ENCODE data around the gene COL4A6. TPM values are rescaled to one million over a fixed set of nuclear protein-coding genes. Genes with fewer than 3 reads are reported as not detected.

Gene COL4A6
- total RNA-seq, 2 donors from 2014 or later: not detected

GRCh38 chrX:108224727-108225621 lies 213.2 kb downstream of the COL4A6 start:
- no peak for ATAC-seq
- DNase-seq: no peak
- H3K36me3 Mint-ChIP-seq (ENCODE audit: low read depth): no peaks in the 10 kb centered on the region
- no peaks in the 10 kb centered on the region for H3K27me3 Mint-ChIP-seq
- H3K4me1 Mint-ChIP-seq: peaks cover 3% of the 10 kb centered on the region
- H3K4me3 Mint-ChIP-seq: peak overlapping the region; percentile 47
- no peaks in the 10 kb centered on the region for H3K9me3 ChIP-seq (ENCODE audit: control insufficient read depth, low read length, poor library complexity, severe bottlenecking)
- H3K27ac Mint-ChIP-seq: no peak overlapping the region

DNA sequence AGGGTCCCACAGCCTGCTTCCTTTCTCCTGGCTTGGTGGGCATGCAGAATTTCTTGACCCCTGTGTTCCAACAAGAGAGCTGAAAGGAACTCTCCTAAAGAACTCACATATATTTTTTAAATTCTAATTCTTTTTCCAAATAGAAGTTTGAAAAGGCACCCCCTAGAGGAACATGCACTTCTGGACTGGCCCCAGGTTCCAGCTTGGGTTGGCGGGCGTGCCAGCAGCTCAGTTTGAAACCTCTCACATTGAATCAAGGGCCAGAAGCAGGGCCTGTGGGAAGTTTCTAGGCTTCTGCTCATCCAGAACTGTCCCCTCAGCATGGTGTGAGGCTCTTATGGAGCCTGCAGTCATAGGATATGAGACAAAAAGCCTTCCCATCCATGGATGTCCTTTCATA lies 214.0 kb downstream of the COL4A6 start:
- no peaks in the 10 kb centered on the region for H3K36me3 Mint-ChIP-seq (ENCODE audit: low read depth)
- H3K4me3 Mint-ChIP-seq: no peak overlapping the region
- H3K27ac Mint-ChIP-seq: no peak overlapping the region
- H3K4me1 Mint-ChIP-seq: peaks cover 3% of the 10 kb centered on the region
- H3K9me3 ChIP-seq (ENCODE audit: control insufficient read depth, low read length, poor library complexity, severe bottlenecking): no peaks in the 10 kb centered on the region
- no peak for ATAC-seq
- DNase-seq: no peak
- H3K27me3 Mint-ChIP-seq: no peaks in the 10 kb centered on the region

GRCh38 chrX:108223585-108223984 lies 214.6 kb downstream of the COL4A6 start:
- no peak overlapping the region for H3K4me3 Mint-ChIP-seq

GRCh38 chrX:108221301-108221864 lies 216.8 kb downstream of the COL4A6 start:
- no peak for DNase-seq
- H3K27me3 Mint-ChIP-seq: no peaks in the 10 kb centered on the region
- no peak overlapping the region for H3K27ac Mint-ChIP-seq
- peaks cover 3% of the 10 kb centered on the region for H3K4me1 Mint-ChIP-seq
- no peak for ATAC-seq
- no peaks in the 10 kb centered on the region for H3K36me3 Mint-ChIP-seq (ENCODE audit: low read depth)
- no peak overlapping the region for H3K4me3 Mint-ChIP-seq
- H3K9me3 ChIP-seq (ENCODE audit: control insufficient read depth, low read length, poor library complexity, severe bottlenecking): no peaks in the 10 kb centered on the region

More at GRCh38 chrX:108223585-108223984, 214.6 kb downstream of the COL4A6 start:
- DNase-seq (no peak), ATAC-seq (no peak)
- H3K4me1 Mint-ChIP-seq: peaks cover 3% of the 10 kb centered on the region
- H3K9me3 ChIP-seq (ENCODE audit: control insufficient read depth, low read length, poor library complexity, severe bottlenecking): no peaks in the 10 kb centered on the region
- H3K36me3 Mint-ChIP-seq (ENCODE audit: low read depth): no peaks in the 10 kb centered on the region
- H3K27ac Mint-ChIP-seq: no peak overlapping the region
- no peaks in the 10 kb centered on the region for H3K27me3 Mint-ChIP-seq

DNA sequence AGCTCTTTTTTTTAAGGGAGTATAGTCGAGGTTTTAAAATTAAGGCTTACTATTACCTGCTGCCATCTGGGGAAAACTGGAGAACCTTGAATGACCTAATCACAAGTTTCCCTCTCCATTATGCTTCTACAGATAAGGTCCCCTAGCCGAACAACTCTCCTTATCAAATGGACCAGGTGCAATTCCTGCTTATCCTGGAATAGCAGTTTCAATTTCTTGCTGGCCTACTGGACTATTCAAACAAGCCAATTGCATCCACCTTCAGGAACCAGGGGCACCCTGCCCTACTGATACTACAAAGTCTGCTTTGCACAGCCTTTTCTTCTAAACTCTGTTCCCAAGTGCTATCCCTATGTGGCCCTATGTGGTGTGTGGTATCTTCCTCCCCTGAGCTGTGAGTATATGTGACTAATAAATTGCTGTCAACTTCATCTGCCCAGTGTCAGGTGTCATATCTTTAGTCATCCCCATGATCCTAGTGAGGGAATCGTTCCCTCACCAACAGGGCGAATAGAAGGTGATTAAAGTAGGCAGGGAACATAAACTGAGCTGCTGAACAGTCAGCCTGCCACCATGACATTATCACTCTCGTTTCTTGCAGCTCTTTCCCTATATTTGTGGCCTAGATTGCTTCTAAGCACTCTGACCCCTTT lies 218.1 kb downstream of the COL4A6 start:
- Mint-ChIP-seq H3K4me1 (peaks cover 3% of the 10 kb centered on the region), H3K36me3 (ENCODE audit: low read depth) (no peaks in the 10 kb centered on the region), H3K27me3 (no peaks in the 10 kb centered on the region), H3K27ac (no peak overlapping the region), H3K4me3 (no peak overlapping the region)
- ATAC-seq (no peak), DNase-seq (no peak)
- no peaks in the 10 kb centered on the region for H3K9me3 ChIP-seq (ENCODE audit: control insufficient read depth, low read length, poor library complexity, severe bottlenecking)

GRCh38 chrX:108217876-108218275 lies 220.3 kb downstream of the COL4A6 start:
- Mint-ChIP-seq H3K4me3 (no peak overlapping the region), H3K27me3 (no peaks in the 10 kb centered on the region), H3K27ac (no peak overlapping the region), H3K4me1 (no peaks in the 10 kb centered on the region), H3K36me3 (ENCODE audit: low read depth) (no peaks in the 10 kb centered on the region)
- DNase-seq (no peak), ATAC-seq (no peak)
- no peaks in the 10 kb centered on the region for H3K9me3 ChIP-seq (ENCODE audit: control insufficient read depth, low read length, poor library complexity, severe bottlenecking)

GRCh38 chrX:108216919-108217571 lies 221.2 kb downstream of the COL4A6 start:
- ATAC-seq (no peak), DNase-seq (no peak)
- no peaks in the 10 kb centered on the region for H3K9me3 ChIP-seq (ENCODE audit: control insufficient read depth, low read length, poor library complexity, severe bottlenecking)
- Mint-ChIP-seq H3K27ac (no peak overlapping the region), H3K27me3 (no peaks in the 10 kb centered on the region), H3K36me3 (ENCODE audit: low read depth) (no peaks in the 10 kb centered on the region), H3K4me1 (no peaks in the 10 kb centered on the region), H3K4me3 (no peak overlapping the region)

- Mint-ChIP-seq H3K4me3 (no peak overlapping the region), H3K4me1 (no peaks in the 10 kb centered on the region), H3K36me3 (ENCODE audit: low read depth) (no peaks in the 10 kb centered on the region), H3K27ac (no peak overlapping the region), H3K27me3 (no peaks in the 10 kb centered on the region)
- DNase-seq (no peak), ATAC-seq (no peak)
- H3K9me3 ChIP-seq (ENCODE audit: control insufficient read depth, low read length, poor library complexity, severe bottlenecking): no peaks in the 10 kb centered on the region
These were observed 221.8 kb downstream of the COL4A6 start for GRCh38 chrX:108216405-108216804.

DNA sequence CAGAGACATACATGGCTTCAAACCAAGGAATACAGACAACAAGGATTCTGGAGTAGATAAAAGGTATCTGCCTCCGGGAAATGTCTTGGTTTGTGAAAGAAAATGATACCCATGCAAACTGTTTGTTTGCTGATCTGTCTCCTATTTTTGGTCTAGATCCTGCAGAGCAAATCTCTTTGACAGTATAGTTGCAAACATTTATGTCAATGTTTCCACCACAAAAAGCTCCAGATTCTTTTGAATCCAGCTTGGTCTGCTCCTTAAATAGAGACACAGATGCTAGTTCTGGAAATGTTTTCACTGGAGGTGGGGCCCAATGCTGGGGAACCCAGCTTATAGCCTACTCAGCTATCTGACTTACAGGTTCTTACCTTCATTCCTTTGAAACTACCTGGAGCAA lies 226.9 kb downstream of the COL4A6 start:
- no peak overlapping the region for H3K27ac Mint-ChIP-seq
- no peaks in the 10 kb centered on the region for H3K36me3 Mint-ChIP-seq (ENCODE audit: low read depth)
- no peak overlapping the region for H3K4me3 Mint-ChIP-seq
- peaks cover 3% of the 10 kb centered on the region for H3K4me1 Mint-ChIP-seq
- H3K9me3 ChIP-seq (ENCODE audit: control insufficient read depth, low read length, poor library complexity, severe bottlenecking): no peaks in the 10 kb centered on the region
- ATAC-seq (no peak), DNase-seq (no peak)
- no peaks in the 10 kb centered on the region for H3K27me3 Mint-ChIP-seq

- peaks cover 3% of the 10 kb centered on the region for H3K4me1 Mint-ChIP-seq
- H3K27me3 Mint-ChIP-seq: no peaks in the 10 kb centered on the region
- no peak overlapping the region for H3K27ac Mint-ChIP-seq
- no peak for DNase-seq
- no peak overlapping the region for H3K4me3 Mint-ChIP-seq
- H3K9me3 ChIP-seq (ENCODE audit: control insufficient read depth, low read length, poor library complexity, severe bottlenecking): no peaks in the 10 kb centered on the region
- no peaks in the 10 kb centered on the region for H3K36me3 Mint-ChIP-seq (ENCODE audit: low read depth)
- ATAC-seq: no peak
These were observed 229.1 kb downstream of the COL4A6 start for GRCh38 chrX:108209006-108209554.

DNA sequence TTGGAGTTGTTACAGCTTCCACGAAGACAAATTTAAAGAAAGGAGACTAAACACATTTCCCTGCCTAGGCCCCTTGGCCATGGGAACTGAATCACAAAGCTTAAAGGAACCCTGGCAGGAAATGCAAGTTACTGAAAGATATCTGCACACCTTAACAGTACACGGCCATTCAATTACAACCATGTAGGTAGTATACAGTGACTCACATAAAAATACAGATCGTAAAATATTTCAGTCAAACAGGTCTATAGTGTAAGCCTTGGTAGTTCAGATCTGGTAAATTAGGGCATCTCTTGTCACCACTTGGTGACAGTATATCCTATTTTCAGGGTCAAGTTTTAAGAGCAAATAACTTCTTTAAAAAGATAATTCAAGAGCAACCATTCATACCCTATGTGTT lies 234.7 kb downstream of the COL4A6 start:
- Mint-ChIP-seq H3K4me1 (peaks cover 4% of the 10 kb centered on the region), H3K27me3 (no peaks in the 10 kb centered on the region), H3K27ac (no peak overlapping the region), H3K4me3 (no peak overlapping the region), H3K36me3 (ENCODE audit: low read depth) (peaks cover 3% of the 10 kb centered on the region)
- no peaks in the 10 kb centered on the region for H3K9me3 ChIP-seq (ENCODE audit: control insufficient read depth, low read length, poor library complexity, severe bottlenecking)
- no peak for ATAC-seq
- no peak for DNase-seq

GRCh38 chrX:108199691-108200090 lies 238.5 kb downstream of the COL4A6 start:
- DNase-seq (no peak), ATAC-seq (no peak)
- H3K9me3 ChIP-seq (ENCODE audit: control insufficient read depth, low read length, poor library complexity, severe bottlenecking): no peaks in the 10 kb centered on the region
- Mint-ChIP-seq H3K27ac (no peak overlapping the region), H3K4me1 (peaks cover 4% of the 10 kb centered on the region), H3K27me3 (no peaks in the 10 kb centered on the region), H3K4me3 (no peak overlapping the region), H3K36me3 (ENCODE audit: low read depth) (peaks cover 3% of the 10 kb centered on the region)

GRCh38 chrX:108199041-108199440 lies 239.2 kb downstream of the COL4A6 start:
- Mint-ChIP-seq H3K4me3 (no peak overlapping the region), H3K27ac (no peak overlapping the region), H3K36me3 (ENCODE audit: low read depth) (peaks cover 3% of the 10 kb centered on the region), H3K27me3 (no peaks in the 10 kb centered on the region), H3K4me1 (peaks cover 4% of the 10 kb centered on the region)
- ATAC-seq (no peak), DNase-seq (no peak)
- no peaks in the 10 kb centered on the region for H3K9me3 ChIP-seq (ENCODE audit: control insufficient read depth, low read length, poor library complexity, severe bottlenecking)
